Activated naive CD8-positive, alpha-beta T cell treated with anti-CD3 and anti-CD28 coated beads for 36 hours (primary cell): ENCODE measurements around the gene NR5A1. TPM values are rescaled to one million over a fixed set of nuclear protein-coding genes. Genes with fewer than 3 reads are reported as not detected.

Experiments
- DNase-seq: peaks from one replicate; pipeline ENCODE4 v3.0.0; 2021
- H3K27ac Mint-ChIP-seq: one replicate; pipeline ENCODE4 v1.8.0; 2022; ENCODE audit warnings: mild to moderate bottlenecking, moderate library complexity, mixed read lengths
- H3K27me3 Mint-ChIP-seq: one replicate; pipeline ENCODE4 v1.8.0; 2022; ENCODE audit warnings: mild to moderate bottlenecking, mixed read lengths
- H3K36me3 Mint-ChIP-seq: one replicate; pipeline ENCODE4 v1.8.0; 2021; ENCODE audit warnings: mild to moderate bottlenecking, mixed read lengths
- H3K4me1 Mint-ChIP-seq: one replicate; pipeline ENCODE4 v1.8.0; 2021; ENCODE audit warnings: mixed read lengths
- H3K4me3 Mint-ChIP-seq: one replicate; pipeline ENCODE4 v1.8.0; 2022; ENCODE audit warnings: mild to moderate bottlenecking, moderate library complexity, mixed read lengths
- H3K9me3 Mint-ChIP-seq: one replicate; pipeline ENCODE4 v1.8.0; 2022; ENCODE audit warnings: mixed read lengths
- total RNA-seq, 2 experiments: library from RNA; stranded (reverse); gene quantifications; one replicate each; pipeline ENCODE4 v1.2.3, GENCODE V29; 2021

The NR5A1 gene
- total RNA-seq, 2 experiments from 2014 or later = not detected

DNA sequence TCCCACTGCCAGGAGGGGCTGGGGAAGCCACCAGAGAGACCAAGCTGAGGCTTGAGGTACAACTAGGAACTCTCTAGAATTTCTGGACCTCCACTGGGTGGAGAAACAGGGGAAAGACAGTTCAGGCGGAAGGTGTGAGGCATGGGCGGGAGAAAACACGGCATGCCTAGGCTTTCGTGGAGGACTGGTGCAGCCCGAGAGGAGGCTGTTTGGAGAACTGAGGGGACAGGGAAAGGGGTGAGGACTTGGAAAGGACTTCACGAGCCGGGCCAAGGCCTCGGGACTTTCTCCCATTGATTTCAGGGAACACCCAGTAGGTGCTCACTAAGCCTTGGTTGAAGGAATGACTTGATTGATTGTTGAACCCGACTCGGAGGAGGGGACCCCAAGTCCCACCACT is 66.4 kb downstream of the NR5A1 start:
- peaks cover 2% of the 10 kb centered on the region for H3K9me3 Mint-ChIP-seq
- H3K27ac Mint-ChIP-seq = no peak overlapping the region
- H3K27me3 Mint-ChIP-seq = peaks cover 31% of the 10 kb centered on the region
- no peaks in the 10 kb centered on the region for H3K36me3 Mint-ChIP-seq
- H3K4me1 Mint-ChIP-seq = no peaks in the 10 kb centered on the region
- no peak overlapping the region for H3K4me3 Mint-ChIP-seq
- no peak for DNase-seq

DNA sequence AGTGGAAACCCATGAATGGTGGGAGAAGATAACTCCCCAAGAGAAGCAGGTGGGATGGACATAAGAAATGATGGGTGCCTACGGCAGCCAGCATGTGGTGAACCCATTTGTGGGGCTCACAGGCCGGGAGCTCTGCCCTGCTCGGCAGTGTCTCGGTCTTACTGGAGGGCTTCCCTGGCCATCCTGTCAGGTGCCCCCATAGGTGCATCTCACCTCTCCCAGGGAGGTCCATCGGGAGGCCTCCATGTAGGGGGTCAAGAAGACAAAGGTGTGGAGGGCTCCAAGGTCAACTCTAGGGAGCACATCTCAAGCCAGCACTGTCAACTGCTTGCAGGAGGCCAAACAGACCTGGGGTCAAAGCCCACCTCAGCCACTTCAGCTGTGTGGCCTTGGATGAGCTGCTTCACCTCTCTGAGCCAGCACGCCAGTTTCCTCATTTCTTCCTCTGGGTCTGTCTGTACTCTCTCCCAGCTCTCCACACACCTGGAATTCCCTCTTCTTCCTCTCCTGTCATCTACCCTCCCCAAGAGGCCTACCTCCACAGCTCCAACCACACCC is 67.4 kb downstream of the NR5A1 start:
- no peaks in the 10 kb centered on the region for H3K36me3 Mint-ChIP-seq
- no peak for DNase-seq
- peaks cover 27% of the 10 kb centered on the region for H3K27me3 Mint-ChIP-seq

DNA sequence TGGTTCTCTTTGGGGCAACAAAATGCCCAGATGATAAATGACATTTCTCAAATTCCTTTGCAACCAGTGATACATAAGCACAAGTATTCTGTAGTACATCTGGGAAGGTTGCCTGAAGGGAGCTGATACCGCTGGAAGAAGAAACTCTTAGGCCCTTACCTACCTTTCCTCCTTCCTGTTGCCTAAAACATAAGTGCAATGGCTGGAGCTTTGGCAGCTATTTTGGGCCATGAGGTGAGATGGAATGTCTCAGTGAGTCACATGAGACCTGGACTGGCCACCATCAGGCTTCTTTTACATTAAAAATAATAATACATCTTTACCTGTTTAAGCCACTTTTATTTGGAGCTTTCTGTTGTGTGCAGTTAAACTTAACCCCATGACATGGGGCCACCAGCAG is 68.1 kb downstream of the NR5A1 start:
- H3K9me3 Mint-ChIP-seq = peaks cover 2% of the 10 kb centered on the region
- peaks cover 31% of the 10 kb centered on the region for H3K27me3 Mint-ChIP-seq
- no peaks in the 10 kb centered on the region for H3K4me1 Mint-ChIP-seq
- H3K36me3 Mint-ChIP-seq = no peaks in the 10 kb centered on the region
- H3K4me3 Mint-ChIP-seq = no peak overlapping the region
- H3K27ac Mint-ChIP-seq = no peak overlapping the region
- no peak for DNase-seq

More for the DNA sequence above, 67.4 kb downstream of the NR5A1 start:
- H3K27ac Mint-ChIP-seq = no peak overlapping the region
- H3K4me3 Mint-ChIP-seq = no peak overlapping the region
- peaks cover 2% of the 10 kb centered on the region for H3K9me3 Mint-ChIP-seq
- H3K4me1 Mint-ChIP-seq = no peaks in the 10 kb centered on the region

DNA sequence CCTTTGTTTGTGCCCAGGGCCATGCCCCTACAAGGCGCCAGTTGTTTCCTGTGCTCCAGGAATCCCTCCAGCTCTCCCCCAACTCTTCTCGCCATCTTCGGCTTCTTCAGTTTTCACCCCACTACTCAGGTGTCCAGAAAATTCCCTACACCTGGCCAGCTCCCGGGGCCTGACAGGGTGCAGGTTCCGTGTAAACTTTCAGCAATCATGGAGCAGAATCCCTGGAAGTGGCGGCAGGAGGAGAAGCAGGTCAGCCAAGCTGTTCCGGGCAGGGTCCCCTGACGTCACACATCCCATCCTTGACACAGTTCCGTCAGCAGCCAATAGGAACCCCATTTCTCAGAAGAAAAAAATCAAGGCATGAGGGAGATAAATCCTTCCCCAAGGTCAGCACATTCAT is 69.1 kb downstream of the NR5A1 start:
- H3K4me3 Mint-ChIP-seq = no peak overlapping the region
- H3K9me3 Mint-ChIP-seq = no peaks in the 10 kb centered on the region
- no peaks in the 10 kb centered on the region for H3K4me1 Mint-ChIP-seq
- no peak for DNase-seq
- no peaks in the 10 kb centered on the region for H3K36me3 Mint-ChIP-seq
- peaks cover 31% of the 10 kb centered on the region for H3K27me3 Mint-ChIP-seq
- H3K27ac Mint-ChIP-seq = no peak overlapping the region

DNA sequence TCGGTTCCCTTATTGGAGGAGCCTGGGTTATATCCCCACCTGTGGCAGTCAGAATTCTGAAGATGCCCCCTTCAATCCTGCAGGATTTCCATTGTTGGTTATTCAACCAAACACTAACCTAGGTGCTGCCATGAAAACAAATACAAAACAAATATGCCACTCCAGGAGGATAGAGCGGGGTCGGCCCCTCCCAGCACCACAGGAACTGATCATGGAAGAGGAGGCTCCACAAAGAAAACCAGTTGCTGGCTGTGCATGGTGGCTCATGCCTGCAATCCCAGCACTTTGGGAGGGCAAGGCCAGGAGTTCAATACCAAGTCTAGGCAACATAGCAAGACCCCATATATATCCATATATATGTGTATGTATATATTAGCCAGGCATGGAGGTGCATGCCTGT is 70.1 kb downstream of the NR5A1 start:
- Mint-ChIP-seq H3K36me3 (no peaks in the 10 kb centered on the region), H3K4me1 (no peaks in the 10 kb centered on the region), H3K27ac (no peak overlapping the region), H3K27me3 (peaks cover 22% of the 10 kb centered on the region), H3K9me3 (no peaks in the 10 kb centered on the region), H3K4me3 (no peak overlapping the region)
- DNase-seq = no peak

DNA sequence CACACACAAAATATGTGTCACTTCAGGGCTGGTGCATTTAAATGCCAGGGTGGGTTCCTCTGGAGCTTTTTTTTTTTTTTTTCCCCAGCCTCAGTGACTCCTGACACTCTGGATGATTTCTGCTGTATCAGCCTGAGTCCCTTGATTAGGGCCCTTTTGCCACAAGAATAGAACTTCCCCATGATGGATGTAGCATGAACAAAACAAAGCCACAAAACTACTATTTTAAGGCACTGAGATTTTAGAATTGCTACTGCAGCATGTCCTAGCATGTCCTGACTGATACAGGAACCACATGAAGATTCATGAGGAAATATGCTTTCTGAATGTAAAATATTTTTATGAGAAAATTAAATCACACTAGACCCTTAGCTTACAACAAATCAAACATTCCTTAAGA is 70.9 kb downstream of the NR5A1 start:
- H3K4me1 Mint-ChIP-seq = no peaks in the 10 kb centered on the region

More for the DNA sequence above, 70.9 kb downstream of the NR5A1 start:
- no peaks in the 10 kb centered on the region for H3K9me3 Mint-ChIP-seq
- no peaks in the 10 kb centered on the region for H3K36me3 Mint-ChIP-seq
- H3K27me3 Mint-ChIP-seq = peaks cover 15% of the 10 kb centered on the region
- DNase-seq = no peak
- no peak overlapping the region for H3K4me3 Mint-ChIP-seq
- no peak overlapping the region for H3K27ac Mint-ChIP-seq

Other genes starting within 250 kb of the NR5A1 start
- 10 to 100 TPM; 18.8 to 19.4 TPM for gene NEK6, start 249.4 kb downstream of the NR5A1 start, total RNA-seq
- gene PSMB7, start 92.0 kb downstream of the NR5A1 start, total RNA-seq = 100 to 1,000 TPM; 191 to 199 TPM
- gene ADGRD2, start 56.9 kb downstream of the NR5A1 start, total RNA-seq = not detected